Keratinocyte (primary cell): ENCODE measurements around the gene ZFYVE9. TPM values are rescaled to one million over a fixed set of nuclear protein-coding genes. Genes with fewer than 3 reads are reported as not detected.

Source experiments
- DNase-seq: peaks from one replicate; pipeline ENCODE4 v3.0.0-alpha.2; 2011; ENCODE audit warnings: low read depth, missing footprints, low spot score
- FAIRE-seq: peaks from 2 replicates; lab custom pipeline; 2011; peaks lifted over from hg19 to GRCh38; lab: Jason Lieb, UNC
- H2AFZ ChIP-seq: 2 replicates; pipeline ENCODE4 v1.6.0; 2012; ENCODE audit warnings: low read length, control low read depth, inconsistent platforms; ENCODE audit not compliant: control insufficient read depth
- H3K27ac ChIP-seq: 2 replicates; pipeline ENCODE4 v1.5.1; 2011; ENCODE audit warnings: low read length; ENCODE audit not compliant: control insufficient read depth, insufficient read depth
- H3K27me3 ChIP-seq: 3 replicates; pipeline ENCODE4 v1.6.0; 2011; ENCODE audit warnings: low read length; ENCODE audit not compliant: control insufficient read depth, insufficient read depth; ENCODE audit errors: extremely low read depth
- H3K36me3 ChIP-seq, 2 experiments: 2 replicates in 1 of 2; 3 replicates in 1 of 2; pipeline ENCODE4 v1.5.1; 2011; ENCODE audit warnings: low read length in 2 of 2, mild to moderate bottlenecking in 1 of 2; ENCODE audit not compliant: control insufficient read depth in 2 of 2, insufficient read depth in 2 of 2; ENCODE audit errors: extremely low read depth in 1 of 2
- H3K4me1 ChIP-seq: 3 replicates; pipeline ENCODE4 v1.5.1; 2011; ENCODE audit warnings: low read length; ENCODE audit not compliant: control insufficient read depth, insufficient read depth; ENCODE audit errors: extremely low read depth
- H3K4me2 ChIP-seq: 3 replicates; pipeline ENCODE4 v1.6.0; 2011; ENCODE audit warnings: low read depth, low read length; ENCODE audit not compliant: control insufficient read depth, insufficient read depth; ENCODE audit errors: extremely low read depth
- H3K4me3 ChIP-seq, 3 experiments: fragments of 200-600 bp in 1 of 3; sonication (generic) in 1 of 3; 2 replicates in 2 of 3; 3 replicates in 1 of 3; pipeline ENCODE4 v1.5.1; 2011 to 2016; ENCODE audit warnings: low read length in 3 of 3, mild to moderate bottlenecking in 3 of 3, control low read depth in 2 of 3, inconsistent platforms in 1 of 3, low read depth in 1 of 3, mixed read lengths in 1 of 3, mixed run types in 1 of 3, moderate library complexity in 1 of 3; ENCODE audit not compliant: control insufficient read depth in 2 of 3, insufficient read depth in 2 of 3; ENCODE audit errors: extremely low read depth in 1 of 3
- H3K79me2 ChIP-seq: 2 replicates; pipeline ENCODE4 v1.6.0; 2012; ENCODE audit warnings: low read length; ENCODE audit not compliant: control insufficient read depth, insufficient read depth
- H3K9ac ChIP-seq: 3 replicates; pipeline ENCODE4 v1.6.0; 2011; ENCODE audit warnings: low read length; ENCODE audit not compliant: control insufficient read depth, insufficient read depth; ENCODE audit errors: extremely low read depth
- H3K9me1 ChIP-seq: 3 replicates; pipeline ENCODE4 v1.6.0; 2011; ENCODE audit warnings: low read length; ENCODE audit not compliant: control insufficient read depth, insufficient read depth; ENCODE audit errors: extremely low read depth
- H3K9me3 ChIP-seq: 2 replicates; pipeline ENCODE4 v1.5.1; 2012; ENCODE audit warnings: low read depth, low read length; ENCODE audit not compliant: control insufficient read depth
- H4K20me1 ChIP-seq: 3 replicates; pipeline ENCODE4 v1.6.0; 2011; ENCODE audit warnings: low read length; ENCODE audit not compliant: control insufficient read depth, insufficient read depth; ENCODE audit errors: extremely low read depth
- CTCF ChIP-seq, 3 experiments: IDR thresholded peaks in 1 of 3; conservative IDR thresholded peaks in 1 of 3; optimal IDR thresholded peaks in 1 of 3; 2 replicates in 2 of 3; 3 replicates in 1 of 3; pipeline versions ENCODE3 to v1.5.1; 2011; ENCODE audit warnings: low read length in 3 of 3, mild to moderate bottlenecking in 3 of 3, moderate library complexity in 2 of 3, control low read depth in 1 of 3, inconsistent platforms in 1 of 3; ENCODE audit not compliant: insufficient read depth in 2 of 3; ENCODE audit errors: extremely low read depth in 1 of 3
- EZH2 ChIP-seq: IDR thresholded peaks from one replicate; pipeline ENCODE4 v1.6.1; 2012; ENCODE audit warnings: inconsistent platforms, mild to moderate bottlenecking, low read length, moderate library complexity
- dilution Hi-C: fragments of 300-500 bp; cut with MboI; formaldehyde crosslinking; loops from one replicate; pipeline ENCODE4 v1.7.0; 2020; ENCODE audit warnings: low sequenced_read_pairs; ENCODE audit not compliant: extremely low pct_ligation_motif_present
- polyA plus RNA-seq, 5 experiments: library from polyadenylated mRNA; depleted of rRNA in 3 of 5; stranded (reverse) in 3 of 5; stranded (forward) in 1 of 5; unstranded in 1 of 5; fragments of >200 nt; gene quantifications; 1 replicate in 1 of 5; 2 replicates in 3 of 5; 3 replicates in 1 of 5; pipeline versions ENCODE4 v1.2.1 to v1.2.3, GENCODE V29; 2011 to 2012; ENCODE audit warnings: missing spikeins in 2 of 5, low read depth in 1 of 5, low replicate concordance in 1 of 5

The ZFYVE9 gene
- polyA plus RNA-seq, 1 donor (not counting 4 experiments of a cell fraction or from before 2014, with no cell fraction given), result 27.7 TPM

DNA sequence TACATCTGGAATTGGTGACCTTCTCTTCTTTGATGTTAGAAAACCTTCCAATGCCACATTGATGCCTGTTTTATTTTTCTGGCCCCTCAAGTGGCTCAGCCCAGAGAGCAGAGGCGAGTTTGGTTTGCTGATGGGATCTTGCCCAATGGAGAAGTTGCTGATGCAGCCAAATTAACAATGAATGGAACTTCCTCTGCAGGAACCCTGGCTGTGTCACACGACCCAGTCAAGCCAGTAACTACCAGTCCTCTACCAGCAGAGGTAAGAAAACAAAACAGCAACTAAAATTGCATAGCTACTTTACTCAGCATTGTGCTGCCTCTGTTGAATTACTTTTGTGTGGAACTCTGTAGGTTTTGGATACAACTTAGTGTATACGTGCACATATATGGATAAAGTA lies 126.5 kb downstream of the ZFYVE9 start:
- H3K27me3 ChIP-seq, result no peaks in the 10 kb centered on the region
- H3K9me1 ChIP-seq, result no peaks in the 10 kb centered on the region
- H3K36me3 ChIP-seq, result peaks cover 0 to 9% of the 10 kb centered on the region in 2 experiments
- DNase-seq, result no peak
- TF ChIP-seq CTCF (optimal IDR thresholded peaks at IDR 0.05 in 1 of 3, IDR thresholded peaks at IDR 0.05 in 1 of 3, conservative IDR thresholded peaks at IDR 0.05 in 1 of 3; ENCODE audit: extremely low read depth in 1 of 3, insufficient read depth in 2 of 3, low read length in 3 of 3) (no peak), EZH2 (no peak)
- no peak overlapping the region for H2AFZ ChIP-seq
- dilution Hi-C loops, result no loop called here
- no peak overlapping the region for H3K4me2 ChIP-seq
- no peaks in the 10 kb centered on the region for H4K20me1 ChIP-seq
- peaks cover 5% of the 10 kb centered on the region for H3K4me1 ChIP-seq
- no peak overlapping the region for H3K9ac ChIP-seq
- no peak overlapping the region for H3K27ac ChIP-seq
- peak; percentile 59 for FAIRE-seq
- H3K4me3 ChIP-seq, result no peak overlapping the region
- H3K9me3 ChIP-seq, result no peaks in the 10 kb centered on the region
- no peaks in the 10 kb centered on the region for H3K79me2 ChIP-seq

GRCh38 chr1:52281518-52281917 lies 139.6 kb downstream of the ZFYVE9 start:
- H3K79me2 ChIP-seq, result no peaks in the 10 kb centered on the region
- no peak overlapping the region for H3K27ac ChIP-seq
- no peak overlapping the region for H3K4me3 ChIP-seq
- FAIRE-seq (peak; percentile 9), DNase-seq (no peak)
- H3K9ac ChIP-seq, result no peak overlapping the region
- no peaks in the 10 kb centered on the region for H3K9me1 ChIP-seq
- no peaks in the 10 kb centered on the region for H3K9me3 ChIP-seq
- H3K36me3 ChIP-seq, result peaks cover 0 to 4% of the 10 kb centered on the region in 2 experiments
- H2AFZ ChIP-seq, result no peak overlapping the region
- no peaks in the 10 kb centered on the region for H3K4me1 ChIP-seq
- H4K20me1 ChIP-seq, result no peaks in the 10 kb centered on the region
- no peaks in the 10 kb centered on the region for H3K27me3 ChIP-seq
- dilution Hi-C loops, result no loop called here
- TF ChIP-seq EZH2 (no peak), CTCF (optimal IDR thresholded peaks at IDR 0.05 in 1 of 3, IDR thresholded peaks at IDR 0.05 in 1 of 3, conservative IDR thresholded peaks at IDR 0.05 in 1 of 3; ENCODE audit: extremely low read depth in 1 of 3, insufficient read depth in 2 of 3, low read length in 3 of 3) (no peak)
- no peak overlapping the region for H3K4me2 ChIP-seq
